ENCODE results near the gene SART3. TPM values are rescaled to one million over a fixed set of nuclear protein-coding genes. Genes with fewer than 3 reads are reported as not detected.

Gene SART3
- total and polyA plus RNA-seq, 2 of the 13 experiments (the other 11 are each of a cell fraction or from before 2014, with no cell fraction given), result 16.1 to 69.9 TPM

DNA sequence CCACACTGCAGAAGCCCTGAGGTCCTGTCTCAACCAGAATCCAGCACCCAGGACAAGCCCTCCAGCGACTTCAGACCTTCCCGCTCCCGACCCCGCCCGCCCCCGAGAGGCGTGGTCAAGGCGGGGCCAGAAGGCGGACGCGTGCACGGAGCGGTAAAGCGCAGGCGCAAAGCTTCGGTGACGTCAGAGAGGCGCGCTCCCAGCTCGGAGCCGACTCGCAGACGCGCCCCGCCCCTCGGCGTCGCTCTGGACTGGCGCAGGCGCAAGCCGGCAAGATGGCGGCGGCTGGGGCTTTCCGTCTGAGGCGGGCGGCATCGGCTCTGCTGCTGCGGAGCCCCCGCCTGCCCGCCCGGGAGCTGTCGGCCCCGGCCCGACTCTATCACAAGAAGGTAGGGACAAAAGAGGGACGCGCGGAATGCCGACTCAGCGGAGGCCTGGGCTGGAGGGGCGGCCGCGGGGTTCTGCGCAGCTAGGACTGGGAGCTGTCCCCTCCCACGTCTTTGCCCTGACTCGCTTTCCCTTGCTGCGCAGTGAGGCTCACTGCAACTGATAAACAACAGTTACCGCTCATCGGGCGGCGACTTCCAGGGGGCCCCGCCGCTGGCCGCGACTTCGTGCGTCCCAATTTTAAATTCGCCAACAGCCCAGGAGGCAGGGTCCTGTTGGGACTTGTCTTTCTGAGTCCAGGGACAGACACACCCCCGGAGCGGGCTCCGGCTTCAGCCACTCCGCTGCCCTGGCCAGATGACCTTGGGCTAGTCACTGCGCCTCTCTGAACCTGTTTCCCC lies 1.6 kb upstream of the SART3 start, which contains the start of gene ISCU (continued):
- TF ChIP-seq, protein P1, sequence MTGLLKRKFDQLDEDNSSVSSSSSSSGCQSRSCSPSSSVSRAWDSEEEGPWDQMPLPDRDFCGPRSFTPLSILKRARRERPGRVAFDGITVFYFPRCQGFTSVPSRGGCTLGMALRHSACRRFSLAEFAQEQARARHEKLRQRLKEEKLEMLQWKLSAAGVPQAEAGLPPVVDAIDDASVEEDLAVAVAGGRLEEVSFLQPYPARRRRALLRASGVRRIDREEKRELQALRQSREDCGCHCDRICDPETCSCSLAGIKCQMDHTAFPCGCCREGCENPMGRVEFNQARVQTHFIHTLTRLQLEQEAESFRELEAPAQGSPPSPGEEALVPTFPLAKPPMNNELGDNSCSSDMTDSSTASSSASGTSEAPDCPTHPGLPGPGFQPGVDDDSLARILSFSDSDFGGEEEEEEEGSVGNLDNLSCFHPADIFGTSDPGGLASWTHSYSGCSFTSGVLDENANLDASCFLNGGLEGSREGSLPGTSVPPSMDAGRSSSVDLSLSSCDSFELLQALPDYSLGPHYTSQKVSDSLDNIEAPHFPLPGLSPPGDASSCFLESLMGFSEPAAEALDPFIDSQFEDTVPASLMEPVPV (CRISPR knock-in tag; IDR thresholded peaks at IDR 0.05), result peak; percentile 57; the same call in 1 of the 2 replicates
- TF ChIP-seq, protein P2, sequence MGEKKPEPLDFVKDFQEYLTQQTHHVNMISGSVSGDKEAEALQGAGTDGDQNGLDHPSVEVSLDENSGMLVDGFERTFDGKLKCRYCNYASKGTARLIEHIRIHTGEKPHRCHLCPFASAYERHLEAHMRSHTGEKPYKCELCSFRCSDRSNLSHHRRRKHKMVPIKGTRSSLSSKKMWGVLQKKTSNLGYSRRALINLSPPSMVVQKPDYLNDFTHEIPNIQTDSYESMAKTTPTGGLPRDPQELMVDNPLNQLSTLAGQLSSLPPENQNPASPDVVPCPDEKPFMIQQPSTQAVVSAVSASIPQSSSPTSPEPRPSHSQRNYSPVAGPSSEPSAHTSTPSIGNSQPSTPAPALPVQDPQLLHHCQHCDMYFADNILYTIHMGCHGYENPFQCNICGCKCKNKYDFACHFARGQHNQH (CRISPR knock-in tag; IDR thresholded peaks at IDR 0.05), result peak; percentile 62; the same call in 1 of the 2 replicates
- TF ChIP-seq POGZ (CRISPR knock-in tag; IDR thresholded peaks at IDR 0.05), result peak; percentile 80
- peak; percentile 84 for TF ChIP-seq CREM (IDR thresholded peaks at IDR 0.05)
- TF ChIP-seq CREM (CRISPR knock-in tag; IDR thresholded peaks at IDR 0.05), result peak; percentile 78
- TF ChIP-seq ZNF331 (CRISPR knock-in tag; IDR thresholded peaks at IDR 0.05), result peak; percentile 8; the same call in 1 of the 2 replicates
- TF ChIP-seq, protein P3, sequence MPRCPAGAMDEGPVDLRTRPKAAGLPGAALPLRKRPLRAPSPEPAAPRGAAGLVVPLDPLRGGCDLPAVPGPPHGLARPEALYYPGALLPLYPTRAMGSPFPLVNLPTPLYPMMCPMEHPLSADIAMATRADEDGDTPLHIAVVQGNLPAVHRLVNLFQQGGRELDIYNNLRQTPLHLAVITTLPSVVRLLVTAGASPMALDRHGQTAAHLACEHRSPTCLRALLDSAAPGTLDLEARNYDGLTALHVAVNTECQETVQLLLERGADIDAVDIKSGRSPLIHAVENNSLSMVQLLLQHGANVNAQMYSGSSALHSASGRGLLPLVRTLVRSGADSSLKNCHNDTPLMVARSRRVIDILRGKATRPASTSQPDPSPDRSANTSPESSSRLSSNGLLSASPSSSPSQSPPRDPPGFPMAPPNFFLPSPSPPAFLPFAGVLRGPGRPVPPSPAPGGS (CRISPR knock-in tag; IDR thresholded peaks at IDR 0.05), result peak; percentile 20; the same call in 1 of the 2 replicates
- no peak for TF ChIP-seq ZIK1 (CRISPR knock-in tag; IDR thresholded peaks at IDR 0.05; ENCODE audit: borderline replicate concordance, low read depth)
- TF ChIP-seq POLR2G (IDR thresholded peaks at IDR 0.05; ENCODE audit: low read depth, low read length), result peak; percentile 95
- TF ChIP-seq MEIS1 (CRISPR knock-in tag; IDR thresholded peaks at IDR 0.05; ENCODE audit: borderline replicate concordance), result no peak
- TF ChIP-seq TOPORS (CRISPR knock-in tag; IDR thresholded peaks at IDR 0.05), result peak; percentile 71; the same call in 1 of the 2 replicates
- peak; percentile 94 for TF ChIP-seq SP4 (CRISPR knock-in tag; IDR thresholded peaks at IDR 0.05)
- TF ChIP-seq ZNF326 (CRISPR knock-in tag; IDR thresholded peaks at IDR 0.05; ENCODE audit: borderline replicate concordance), result no peak
- TF ChIP-seq DMTF1 (CRISPR knock-in tag; IDR thresholded peaks at IDR 0.05), result no peak
- peak; percentile 81 for TF ChIP-seq MED8 (CRISPR knock-in tag; IDR thresholded peaks at IDR 0.05; ENCODE audit: insufficient replicate concordance)
- no peak for TF ChIP-seq ZNF441 (CRISPR knock-in tag; IDR thresholded peaks at IDR 0.05; ENCODE audit: borderline replicate concordance)
- 0 out of 2 replicates have a peak, but pooled peaks have one; percentile 40 for TF ChIP-seq ZNF264 (CRISPR knock-in tag; IDR thresholded peaks at IDR 0.05)
- peak; percentile 56 for TF ChIP-seq ZNF350 (CRISPR knock-in tag; IDR thresholded peaks at IDR 0.05; ENCODE audit: borderline replicate concordance, low read depth)
- TF ChIP-seq, protein P4, sequence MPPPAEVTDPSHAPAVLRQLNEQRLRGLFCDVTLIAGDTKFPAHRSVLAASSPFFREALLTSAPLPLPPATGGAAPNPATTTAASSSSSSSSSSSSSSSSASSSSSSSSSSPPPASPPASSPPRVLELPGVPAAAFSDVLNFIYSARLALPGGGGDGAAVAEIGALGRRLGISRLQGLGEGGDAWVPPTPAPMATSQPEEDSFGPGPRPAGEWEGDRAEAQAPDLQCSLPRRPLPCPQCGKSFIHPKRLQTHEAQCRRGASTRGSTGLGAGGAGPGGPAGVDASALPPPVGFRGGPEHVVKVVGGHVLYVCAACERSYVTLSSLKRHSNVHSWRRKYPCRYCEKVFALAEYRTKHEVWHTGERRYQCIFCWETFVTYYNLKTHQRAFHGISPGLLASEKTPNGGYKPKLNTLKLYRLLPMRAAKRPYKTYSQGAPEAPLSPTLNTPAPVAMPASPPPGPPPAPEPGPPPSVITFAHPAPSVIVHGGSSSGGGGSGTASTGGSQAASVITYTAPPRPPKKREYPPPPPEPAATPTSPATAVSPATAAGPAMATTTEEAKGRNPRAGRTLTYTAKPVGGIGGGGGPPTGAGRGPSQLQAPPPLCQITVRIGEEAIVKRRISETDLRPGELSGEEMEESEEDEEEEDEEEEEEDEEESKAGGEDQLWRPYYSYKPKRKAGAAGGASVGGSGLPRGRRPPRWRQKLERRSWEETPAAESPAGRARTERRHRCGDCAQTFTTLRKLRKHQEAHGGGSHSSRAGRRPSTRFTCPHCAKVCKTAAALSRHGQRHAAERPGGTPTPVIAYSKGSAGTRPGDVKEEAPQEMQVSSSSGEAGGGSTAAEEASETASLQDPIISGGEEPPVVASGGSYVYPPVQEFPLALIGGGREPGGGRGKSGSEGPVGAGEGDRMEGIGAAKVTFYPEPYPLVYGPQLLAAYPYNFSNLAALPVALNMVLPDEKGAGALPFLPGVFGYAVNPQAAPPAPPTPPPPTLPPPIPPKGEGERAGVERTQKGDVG (CRISPR knock-in tag; IDR thresholded peaks at IDR 0.05; ENCODE audit: borderline replicate concordance), result no peak

All from HepG2 (cell line).